ENCODE results near the gene LSMEM2.

DNA sequence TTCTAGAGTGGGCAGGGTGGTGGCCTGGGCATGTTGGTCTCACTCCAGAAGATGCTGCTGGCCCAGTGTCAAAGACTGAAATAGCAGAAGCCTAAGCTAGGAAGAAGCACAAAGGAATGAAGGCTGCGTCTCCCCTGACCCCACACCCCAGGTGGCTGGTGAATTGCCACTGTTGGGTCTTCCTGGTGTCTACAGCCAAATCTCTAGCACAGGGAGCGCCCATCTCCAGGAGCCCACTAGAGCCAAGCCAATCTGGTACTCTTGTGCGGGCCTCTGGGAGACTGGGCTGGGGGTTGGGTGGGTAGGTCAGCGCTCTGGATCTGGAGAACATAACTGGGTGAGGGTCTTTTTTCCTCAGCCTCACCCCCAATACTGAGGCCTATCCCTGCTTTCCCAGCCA lies 48.2 kb downstream of the LSMEM2 start:
- TF ChIP-seq POLR2A (IDR thresholded peaks at IDR 0.05; ENCODE audit: low read depth, low read length) (no peak), TAF1 (IDR thresholded peaks at IDR 0.05; ENCODE audit: low read depth, low read length) (no peak), POLR2AphosphoS5 (IDR thresholded peaks at IDR 0.05; ENCODE audit: low read depth, low read length) (no peak), SPI1 (IDR thresholded peaks at IDR 0.05; ENCODE audit: low read depth, low read length) (no peak), PAX5 (IDR thresholded peaks at IDR 0.05; ENCODE audit: insufficient read depth, low read length, severe bottlenecking) (no peak), POU2F2 (IDR thresholded peaks at IDR 0.05; ENCODE audit: low read depth, low read length) (no peak)

Data from GM12891 (cell line).